Spleen (tissue), 7 donors: ENCODE results near the gene SCFD2.

ENCODE experiments used
- CTCF ChIP-seq, 11 experiments: fragments of 200-600 bp in 7 of 11; fragments of 450-650 bp in 4 of 11; sonication (generic) in 4 of 11; IDR thresholded peaks in 8 of 11; conservative IDR thresholded peaks in 3 of 11; 1 replicate in 7 of 11; 2 replicates in 4 of 11; pipeline versions ENCODE4 v1.4.0 to v1.8.0; 2016 to 2021; ENCODE audit warnings: antibody characterized with exemption in 11 of 11, inconsistent platforms in 4 of 11, mild to moderate bottlenecking in 1 of 11
- POLR2A ChIP-seq, 3 donors: fragments of 450-650 bp; IDR thresholded peaks; one replicate each; pipeline ENCODE4 v1.5.1; 2017; ENCODE audit warnings: antibody characterized with exemption in 3 of 3, mild to moderate bottlenecking in 1 of 3
- POLR2AphosphoS5 ChIP-seq, 3 donors: sonication (generic); formaldehyde crosslinking; IDR thresholded peaks; one replicate each; pipeline ENCODE4 v1.5.1; 2017; ENCODE audit warnings: antibody characterized with exemption in 3 of 3
- donor health status: DM: no; HTN: no; CAD: no; lungs with moderate emphysema.
- donor health status: DM: no; HTN: no; CAD: no.
- donor health status: DM: no; HTN: no; CAD: no.

GRCh38 chr4:53116954-53117353 lies 248.9 kb downstream of the SCFD2 start:
- TF ChIP-seq POLR2A (IDR thresholded peaks at IDR 0.05), result no peak
- no peak for TF ChIP-seq CTCF (IDR thresholded peaks at IDR 0.05 in 8 of 11, conservative IDR thresholded peaks at IDR 0.05 in 3 of 11)
- no peak for TF ChIP-seq POLR2AphosphoS5 (IDR thresholded peaks at IDR 0.05)
